GM12878 (cell line): ENCODE measurements around the gene SMC3. TPM values are rescaled to one million over a fixed set of nuclear protein-coding genes. Genes with fewer than 3 reads are reported as not detected.

Experiments used
- ATAC-seq: fragments of 200-7000 bp; cut with Tn5 transposase; 3 replicates; pipeline ENCODE4 v1.9.1; 2020; ENCODE audit warnings: mild to moderate bottlenecking, moderate library complexity
- BruUV-seq: library from RNA; stranded (reverse); fragments of 400-500 nt; replicated peaks from 2 replicates; lab custom pipeline; 2021; lab: Mats Ljungman, UMichigan
- CTCF ChIA-PET: fragments of 300-600 bp; sonication (Branson Sonifier 250); formaldehyde crosslinking; extraction: SDS; loops from one replicate; lab custom pipeline; 2021; ENCODE audit warnings: inconsistent platforms; lab: Yijun Ruan, JAX
- POLR2A ChIA-PET: fragments of 350-600 bp; formaldehyde crosslinking; extraction: SDS; loops from one replicate; lab custom pipeline; 2021; ENCODE audit warnings: inconsistent platforms; lab: Charles Lee
- RAD21 ChIA-PET: fragments of 300-600 bp; sonication (Branson Sonifier 250); formaldehyde crosslinking; loops from one replicate; lab custom pipeline; 2023; ENCODE audit warnings: antibody characterized with exemption; ENCODE audit not compliant: unreplicated experiment; lab: Charles Lee
- SMC1A ChIA-PET: fragments of 300-600 bp; sonication (Branson Sonifier 250); formaldehyde crosslinking; loops from one replicate; lab custom pipeline; 2023; ENCODE audit not compliant: unreplicated experiment, uncharacterized antibody; lab: Charles Lee
- DNase-seq: peaks from one replicate; pipeline ENCODE4 v3.0.0-alpha.2; 2011; ENCODE audit warnings: low read depth, low spot score
- FAIRE-seq: peaks from 3 replicates; lab custom pipeline; 2011; peaks lifted over from hg19 to GRCh38; lab: Jason Lieb, UNC
- H2AFZ ChIP-seq: 2 replicates; pipeline ENCODE4 v1.6.0; 2011; ENCODE audit warnings: low read depth, low read length, control low read depth; ENCODE audit not compliant: control insufficient read depth
- H3K27ac ChIP-seq: 2 replicates; pipeline ENCODE4 v1.5.1; 2011; ENCODE audit warnings: control low read depth; ENCODE audit not compliant: control insufficient read depth, insufficient read depth
- H3K27me3 ChIP-seq, 2 experiments: replicated peaks in 1 of 2; 2 replicates each; pipeline versions ENCODE4 v1.6.0 to v1.6.1; 2011; ENCODE audit warnings: low read length in 1 of 2; ENCODE audit not compliant: control insufficient read depth in 2 of 2, insufficient read depth in 2 of 2
- H3K36me3 ChIP-seq, 2 experiments: 2 replicates each; pipeline ENCODE4 v1.5.1; 2011; ENCODE audit warnings: low read length in 1 of 2; ENCODE audit not compliant: control insufficient read depth in 2 of 2, insufficient read depth in 2 of 2
- H3K4me1 ChIP-seq: 2 replicates; pipeline ENCODE4 v1.6.1; 2011; ENCODE audit warnings: mild to moderate bottlenecking, low read length, moderate library complexity, mixed read lengths; ENCODE audit not compliant: control insufficient read depth, insufficient read depth
- H3K4me2 ChIP-seq: 2 replicates; pipeline ENCODE4 v1.6.0; 2011; ENCODE audit warnings: control low read depth; ENCODE audit not compliant: control insufficient read depth, insufficient read depth
- H3K4me3 ChIP-seq: fragments of 200-600 bp; sonication (generic); 2 replicates; pipeline ENCODE4 v1.5.1; 2016
- H3K79me2 ChIP-seq: 2 replicates; pipeline ENCODE4 v1.6.0; 2011; ENCODE audit warnings: low read length; ENCODE audit not compliant: control insufficient read depth, insufficient read depth
- H3K9ac ChIP-seq: 2 replicates; pipeline ENCODE4 v1.8.0; 2011; ENCODE audit warnings: low read length, control low read depth, mixed read lengths; ENCODE audit not compliant: control insufficient read depth, insufficient read depth
- H3K9me3 ChIP-seq: replicated peaks from 3 replicates; pipeline ENCODE4 v1.5.1; 2011; ENCODE audit warnings: mild to moderate bottlenecking, low read length; ENCODE audit not compliant: control insufficient read depth, insufficient read depth
- H4K20me1 ChIP-seq: 2 replicates; pipeline ENCODE4 v1.6.0; 2011; ENCODE audit not compliant: control insufficient read depth, insufficient read depth
- ATF7 ChIP-seq: fragments of 450-650 bp; IDR thresholded peaks from 2 replicates; pipeline ENCODE4 v1.6.1; 2016; ENCODE audit warnings: low read depth, mild to moderate bottlenecking
- DPF2 ChIP-seq: fragments of 450-650 bp; IDR thresholded peaks from 2 replicates; pipeline ENCODE4 v1.6.1; 2017; ENCODE audit warnings: mild to moderate bottlenecking
- E2F8 ChIP-seq: fragments of 450-650 bp; IDR thresholded peaks from 2 replicates; pipeline ENCODE4 v1.6.1; 2018; ENCODE audit warnings: mild to moderate bottlenecking, low read depth, moderate library complexity; ENCODE audit not compliant: partially characterized antibody
- EP300 ChIP-seq, 2 experiments: fragments of 150-350 bp in 1 of 2; IDR thresholded peaks; 2 replicates each; pipeline ENCODE4 v1.6.1; 2011 to 2012; ENCODE audit warnings: low read depth in 2 of 2, low read length in 2 of 2, borderline replicate concordance in 1 of 2, improper control_type of control experiment in 1 of 2, inconsistent platforms in 1 of 2; ENCODE audit not compliant: control insufficient read depth in 1 of 2
- IKZF1 ChIP-seq: fragments of 450-650 bp; conservative IDR thresholded peaks from 2 replicates; pipeline ENCODE4 v1.6.1; 2017; ENCODE audit warnings: antibody characterized with exemption, mild to moderate bottlenecking
- IKZF2 ChIP-seq, 2 experiments: fragments of 450-650 bp; IDR thresholded peaks; 2 replicates each; pipeline ENCODE4 v1.6.1; 2017; ENCODE audit warnings: mild to moderate bottlenecking in 2 of 2, moderate library complexity in 2 of 2
- MTA2 ChIP-seq: fragments of 450-650 bp; IDR thresholded peaks from 2 replicates; pipeline ENCODE4 v1.6.1; 2016; ENCODE audit warnings: low read depth, mild to moderate bottlenecking, moderate library complexity
- RELB ChIP-seq: fragments of 450-650 bp; IDR thresholded peaks from 2 replicates; pipeline ENCODE4 v1.6.1; 2017; ENCODE audit warnings: low read depth, mild to moderate bottlenecking, moderate library complexity
- RUNX3 ChIP-seq: IDR thresholded peaks from 2 replicates; pipeline ENCODE4 v1.6.1; 2012; ENCODE audit warnings: low read length, inconsistent platforms
- SP1 ChIP-seq: IDR thresholded peaks from one replicate; pipeline ENCODE4 v1.6.1; 2011; ENCODE audit warnings: low read depth, low read length
- SPI1 ChIP-seq: IDR thresholded peaks from 2 replicates; pipeline ENCODE4 v1.6.1; 2011; ENCODE audit warnings: low read depth, mild to moderate bottlenecking, low read length, moderate library complexity, borderline replicate concordance; ENCODE audit not compliant: insufficient read depth
- ZNF687 ChIP-seq: fragments of 450-650 bp; IDR thresholded peaks from 2 replicates; pipeline ENCODE4 v1.6.1; 2017; ENCODE audit warnings: mild to moderate bottlenecking, moderate library complexity
- WGBS: methylation state at CpG from one replicate; pipeline ENCODE4 v1.1.6; 2016; ENCODE audit warnings: low lambda C conversion rate; ENCODE audit not compliant: insufficient replicate concordance, insufficient coverage; ENCODE audit errors: missing lambda C conversion rate; 5-methylcytosine and 5-hydroxymethylcytosine counted together
- in situ Hi-C: fragments of 300-500 bp; cut with MboI; formaldehyde crosslinking; loops from 9 replicates; pipeline ENCODE4 v1.14.3; 2018; ENCODE audit warnings: mixed read lengths
- intact Hi-C: fragments of 100-400 bp; cut with micrococcal nuclease; formaldehyde crosslinking; loops from one replicate; pipeline ENCODE4 v1.14.2; 2022; ENCODE audit not compliant: unreplicated experiment
- polyA plus RNA-seq, 11 experiments: library from polyadenylated mRNA; depleted of rRNA in 4 of 11; unstranded in 6 of 11; stranded (reverse) in 5 of 11; fragments of >200 nt; fragmentation: Nextera tagmentation in 4 of 11; fragmentation: Illumina TruSeq in 1 of 11; extraction: Ambion mirVana in 4 of 11; extraction: Trizol in 1 of 11; gene quantifications; 1 replicate in 1 of 11; 2 replicates in 10 of 11; pipeline versions ENCODE4 v1.2.1 to v1.2.3, GENCODE V29; 2011 to 2016; ENCODE audit warnings: inconsistent platforms in 2 of 11, missing spikeins in 2 of 11, low read depth in 1 of 11
- total RNA-seq, 4 experiments: library from RNA; depleted of rRNA in 3 of 4; stranded (reverse); fragments of >200 nt in 3 of 4; fragmentation: Illumina TruSeq in 1 of 4; extraction: Trizol in 1 of 4; gene quantifications; 2 replicates each; pipeline versions ENCODE4 v1.2.1 to v1.2.3, GENCODE V29; 2013 to 2021

SMC3 gene
- total and polyA plus RNA-seq, 10 of the 15 experiments (the other 5 are each of a cell fraction or from before 2014, with no cell fraction given) = 30.4 to 123 (median 48.3) TPM

GRCh38 chr10:110612087-110612486 lies 44.6 kb downstream of the SMC3 start:
- RAD21 ChIA-PET = interaction anchor here (0.8 to 3.1 kb wide), 13 partner anchors 9 to 307 kb away, joined by 3 to 50 read pairs (median 5); partner anchors contain the start of gene SMNDC1
- peak; percentile 70 for DNase-seq
- no TSS peak for BruUV-seq
- CTCF ChIA-PET = interaction anchor here (0.5 to 8.0 kb wide), 16 partner anchors 26 to 305 kb away, joined by 3 to 141 read pairs (median 5); no protein-coding TSS in a partner anchor
- Histone ChIP-seq H3K9ac (no peak overlapping the region), H3K27me3 (no peaks in the 10 kb centered on the region), H3K36me3 (no peaks in the 10 kb centered on the region), H3K4me3 (no peak overlapping the region), H3K9me3 (no peaks in the 10 kb centered on the region; the same call in 2 of the 3 replicates), H3K79me2 (no peaks in the 10 kb centered on the region), H3K4me2 (peak overlapping the region; percentile 58), H3K4me1 (peaks cover 33% of the 10 kb centered on the region), H3K27ac (peak overlapping the region; percentile 44), H2AFZ (no peak overlapping the region), H4K20me1 (no peaks in the 10 kb centered on the region)
- in situ Hi-C loops (loop anchor here (25.0 kb wide), 1 partner anchor 1525 kb away; no protein-coding TSS in a partner anchor), intact Hi-C loops (loop anchor here (5.0 to 10.0 kb wide), 3 partner anchors 190 to 403 kb away; no protein-coding TSS in a partner anchor)
- POLR2A ChIA-PET = interaction anchor here (0.5 to 2.0 kb wide), 3 partner anchors 61 to 286 kb away, joined by 3 to 4 read pairs (median 4); no protein-coding TSS in a partner anchor
- no peak for FAIRE-seq
- WGBS = 2% methylated on average over 3 of the region's 3 CpGs
- ATAC-seq = peak; percentile 68
- SMC1A ChIA-PET = interaction anchor here (0.7 to 6.9 kb wide), 20 partner anchors 10 to 1525 kb away, joined by 3 to 98 read pairs (median 4); no protein-coding TSS in a partner anchor
- TF ChIP-seq SPI1 (0 out of 2 replicates have a peak, but pooled peaks have one; percentile 12), RELB (no peak), RUNX3 (peak; percentile 51), IKZF2 (IDR thresholded peaks at IDR 0.05) (peak; percentile 54 to 68), E2F8 (no peak), DPF2 (0 out of 2 replicates have a peak, but pooled peaks have one; percentile 8), IKZF1 (peak; percentile 59), EP300 (IDR thresholded peaks at IDR 0.05; ENCODE audit: borderline replicate concordance in 1 of 2, control insufficient read depth in 1 of 2, low read depth in 2 of 2, low read length in 2 of 2) (0 out of 4 replicates have a peak, but pooled peaks of 1 of the 2 experiments have one; percentile 45), SP1 (no peak), MTA2 (peak; percentile 59; the same call in 1 of the 2 replicates), ZNF687 (0 out of 2 replicates have a peak, but pooled peaks have one; percentile 37), ATF7 (0 out of 2 replicates have a peak, but pooled peaks have one; percentile 22)
